Measurements from ENCODE around the gene CDK6. TPM values are rescaled to one million over a fixed set of nuclear protein-coding genes. Genes with fewer than 3 reads are reported as not detected.

The CDK6 gene
- total and polyA plus RNA-seq, 2 of the 8 experiments (the other 6 are each of a cell fraction or from before 2014, with no cell fraction given) = 5.9 to 18.9 TPM

DNA sequence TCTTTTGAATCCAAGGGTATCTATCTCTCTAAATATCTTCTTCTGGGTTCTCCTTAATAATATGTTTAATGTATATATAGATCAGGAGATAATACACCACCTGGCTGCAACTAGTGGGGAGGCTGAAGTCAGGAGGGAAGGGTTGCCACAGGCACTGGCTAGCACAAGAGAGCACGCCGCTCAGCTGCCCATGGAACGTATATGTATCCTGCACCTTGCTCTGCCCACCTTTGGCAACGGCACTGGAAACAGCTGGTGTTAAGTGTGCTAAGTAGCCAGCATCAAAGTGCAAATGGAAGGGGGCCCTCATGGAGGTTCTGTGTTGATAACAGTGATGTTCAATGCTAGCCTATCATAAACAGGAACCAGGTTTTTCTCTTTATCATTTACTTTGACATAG is 196.4 kb downstream of the CDK6 start (continued):
- TF ChIP-seq E2F6 (IDR thresholded peaks at IDR 0.05) = no peak

All from H1 (cell line).